ENCODE data around the gene ADAM10. TPM values are rescaled to one million over a fixed set of nuclear protein-coding genes. Genes with fewer than 3 reads are reported as not detected.

The ADAM10 gene
- total RNA-seq, 1 donor from 2014 or later, result 190 TPM

GRCh38 chr15:58561321-58561720, 188.2 kb downstream of the ADAM10 start:
- Mint-ChIP-seq H3K4me3 (no peak overlapping the region), H3K27ac (no peak overlapping the region), H3K9me3 (peaks cover 8% of the 10 kb centered on the region), H3K4me1 (peaks cover 3% of the 10 kb centered on the region), H3K36me3 (no peaks in the 10 kb centered on the region), H3K27me3 (ENCODE audit: low read depth) (no peaks in the 10 kb centered on the region)
- no peak for DNase-seq (ENCODE audit: low spot score in 2 of 2, unreplicated experiment in 2 of 2)
- TF ChIP-seq CTCF (IDR thresholded peaks at IDR 0.05; ENCODE audit: unreplicated experiment), result no peak

- Mint-ChIP-seq H3K9me3 (peaks cover 8% of the 10 kb centered on the region), H3K4me1 (peaks cover 8% of the 10 kb centered on the region), H3K36me3 (no peaks in the 10 kb centered on the region), H3K27me3 (ENCODE audit: low read depth) (no peaks in the 10 kb centered on the region), H3K4me3 (no peak overlapping the region), H3K27ac (no peak overlapping the region)
- DNase-seq (ENCODE audit: low spot score in 2 of 2, unreplicated experiment in 2 of 2), result no peak
- no peak for TF ChIP-seq CTCF (IDR thresholded peaks at IDR 0.05; ENCODE audit: unreplicated experiment)
Measured at GRCh38 chr15:58559904-58560588, 189.5 kb downstream of the ADAM10 start.

- peaks cover 8% of the 10 kb centered on the region for H3K9me3 Mint-ChIP-seq
- no peak for TF ChIP-seq CTCF (IDR thresholded peaks at IDR 0.05; ENCODE audit: unreplicated experiment)
- DNase-seq (ENCODE audit: low spot score in 2 of 2, unreplicated experiment in 2 of 2), result no peak
- H3K36me3 Mint-ChIP-seq, result no peaks in the 10 kb centered on the region
- no peak overlapping the region for H3K4me3 Mint-ChIP-seq
- no peaks in the 10 kb centered on the region for H3K27me3 Mint-ChIP-seq (ENCODE audit: low read depth)
- no peak overlapping the region for H3K27ac Mint-ChIP-seq
- H3K4me1 Mint-ChIP-seq, result peaks cover 13% of the 10 kb centered on the region
Measured at GRCh38 chr15:58558777-58559176, 190.7 kb downstream of the ADAM10 start.

GRCh38 chr15:58556541-58556940, 193.0 kb downstream of the ADAM10 start:
- Mint-ChIP-seq H3K36me3 (no peaks in the 10 kb centered on the region), H3K27ac (no peak overlapping the region), H3K9me3 (peaks cover 8% of the 10 kb centered on the region), H3K4me3 (no peak overlapping the region), H3K27me3 (ENCODE audit: low read depth) (no peaks in the 10 kb centered on the region), H3K4me1 (peaks cover 28% of the 10 kb centered on the region)
- no peak for TF ChIP-seq CTCF (IDR thresholded peaks at IDR 0.05; ENCODE audit: unreplicated experiment)
- no peak for DNase-seq (ENCODE audit: low spot score in 2 of 2, unreplicated experiment in 2 of 2)

GRCh38 chr15:58556028-58556361, 193.5 kb downstream of the ADAM10 start:
- DNase-seq (ENCODE audit: low spot score in 2 of 2, unreplicated experiment in 2 of 2), result no peak
- H3K36me3 Mint-ChIP-seq, result no peaks in the 10 kb centered on the region
- H3K9me3 Mint-ChIP-seq, result peaks cover 8% of the 10 kb centered on the region
- H3K27ac Mint-ChIP-seq, result no peak overlapping the region
- H3K27me3 Mint-ChIP-seq (ENCODE audit: low read depth), result no peaks in the 10 kb centered on the region
- no peak for TF ChIP-seq CTCF (IDR thresholded peaks at IDR 0.05; ENCODE audit: unreplicated experiment)
- no peak overlapping the region for H3K4me3 Mint-ChIP-seq
- H3K4me1 Mint-ChIP-seq, result peaks cover 34% of the 10 kb centered on the region
